TTC549 (cell line): ENCODE results near the gene TSPAN4.

Experiments used
- FAIRE-seq: peaks from 2 replicates; lab custom pipeline; 2012; peaks lifted over from hg19 to GRCh38; lab: Jason Lieb, UNC

Gene TSPAN4

DNA sequence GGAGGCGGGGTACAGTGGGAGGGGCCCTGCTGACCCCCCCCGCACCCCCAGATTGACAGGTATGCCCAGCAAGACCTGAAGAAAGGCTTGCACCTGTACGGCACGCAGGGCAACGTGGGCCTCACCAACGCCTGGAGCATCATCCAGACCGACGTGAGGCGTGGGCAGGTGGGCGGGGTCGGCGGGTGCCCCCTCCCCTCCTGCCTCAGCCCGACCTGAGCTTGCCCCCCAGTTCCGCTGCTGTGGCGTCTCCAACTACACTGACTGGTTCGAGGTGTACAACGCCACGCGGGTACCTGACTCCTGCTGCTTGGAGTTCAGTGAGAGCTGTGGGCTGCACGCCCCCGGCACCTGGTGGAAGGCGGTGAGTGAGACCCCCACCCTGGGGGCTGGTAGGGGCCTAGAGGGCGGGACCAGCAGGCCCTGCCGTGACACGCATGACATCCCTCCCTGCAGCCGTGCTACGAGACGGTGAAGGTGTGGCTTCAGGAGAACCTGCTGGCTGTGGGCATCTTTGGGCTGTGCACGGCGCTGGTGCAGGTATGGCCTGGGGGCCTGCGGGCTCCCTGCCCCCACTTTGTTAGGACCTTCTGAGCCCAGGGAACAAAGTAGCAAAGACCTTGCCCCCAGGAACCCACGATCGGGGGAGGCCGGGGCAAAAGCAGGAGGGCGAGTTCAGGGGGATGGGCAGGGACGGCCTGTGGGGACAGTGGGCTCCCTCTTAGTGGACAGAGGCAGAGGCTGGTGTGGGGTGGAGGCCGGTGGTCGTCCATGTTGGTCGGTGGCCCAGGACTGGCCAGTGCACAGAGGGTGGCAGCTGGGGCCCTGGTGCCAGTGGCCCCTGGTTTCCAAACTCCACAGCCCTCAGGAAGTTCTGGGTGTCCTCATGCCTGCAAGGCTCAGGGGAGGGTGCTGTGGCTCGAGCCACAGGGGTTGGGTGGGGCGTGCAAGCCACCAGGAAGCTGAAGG, 23.1 kb downstream of the TSPAN4 start:
- FAIRE-seq = no peak

GRCh38 chr11:866481-866880, 23.8 kb downstream of the TSPAN4 start:
- no peak for FAIRE-seq

GRCh38 chr11:867856-868358, 25.3 kb downstream of the TSPAN4 start:
- FAIRE-seq = no peak

DNA sequence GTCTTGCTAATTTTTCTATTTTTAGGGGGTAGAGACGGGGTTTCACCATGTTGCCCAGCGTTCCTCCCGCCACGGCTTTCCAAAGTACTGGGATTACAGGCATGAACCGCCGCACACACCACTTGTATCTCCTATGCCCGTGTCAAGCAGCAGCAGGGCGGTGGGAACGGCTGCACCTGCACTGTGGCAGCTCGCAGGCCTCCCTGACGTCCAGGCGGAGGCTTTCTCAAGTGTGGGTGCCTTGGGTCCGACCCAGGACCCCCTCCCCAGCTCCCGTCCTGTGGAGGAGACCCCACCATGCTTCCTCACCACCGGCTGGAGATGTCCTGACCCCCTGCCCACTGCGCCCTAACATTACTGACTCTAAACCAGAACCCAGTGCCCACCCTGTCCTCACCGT, 25.7 kb downstream of the TSPAN4 start:
- no peak for FAIRE-seq

DNA sequence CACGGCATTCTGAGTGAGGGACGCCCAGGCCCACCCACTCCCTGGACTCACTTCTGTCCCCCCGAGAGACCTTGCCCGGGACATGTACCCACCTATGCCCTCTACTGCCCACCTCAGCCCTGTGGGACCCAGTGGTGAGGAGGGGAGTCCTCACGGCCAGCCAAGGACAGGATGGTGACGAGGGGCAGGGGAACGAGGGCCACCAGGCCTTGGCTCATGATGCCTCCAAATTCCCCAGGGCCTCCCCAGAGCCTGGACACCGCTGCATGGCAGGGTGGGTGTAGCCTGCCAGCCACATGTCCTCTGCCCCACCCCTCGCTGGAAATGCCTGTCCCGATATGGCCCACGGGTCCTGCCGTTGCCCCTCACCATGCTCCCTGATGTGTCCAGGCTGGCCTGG, 26.1 kb downstream of the TSPAN4 start:
- no peak for FAIRE-seq

DNA sequence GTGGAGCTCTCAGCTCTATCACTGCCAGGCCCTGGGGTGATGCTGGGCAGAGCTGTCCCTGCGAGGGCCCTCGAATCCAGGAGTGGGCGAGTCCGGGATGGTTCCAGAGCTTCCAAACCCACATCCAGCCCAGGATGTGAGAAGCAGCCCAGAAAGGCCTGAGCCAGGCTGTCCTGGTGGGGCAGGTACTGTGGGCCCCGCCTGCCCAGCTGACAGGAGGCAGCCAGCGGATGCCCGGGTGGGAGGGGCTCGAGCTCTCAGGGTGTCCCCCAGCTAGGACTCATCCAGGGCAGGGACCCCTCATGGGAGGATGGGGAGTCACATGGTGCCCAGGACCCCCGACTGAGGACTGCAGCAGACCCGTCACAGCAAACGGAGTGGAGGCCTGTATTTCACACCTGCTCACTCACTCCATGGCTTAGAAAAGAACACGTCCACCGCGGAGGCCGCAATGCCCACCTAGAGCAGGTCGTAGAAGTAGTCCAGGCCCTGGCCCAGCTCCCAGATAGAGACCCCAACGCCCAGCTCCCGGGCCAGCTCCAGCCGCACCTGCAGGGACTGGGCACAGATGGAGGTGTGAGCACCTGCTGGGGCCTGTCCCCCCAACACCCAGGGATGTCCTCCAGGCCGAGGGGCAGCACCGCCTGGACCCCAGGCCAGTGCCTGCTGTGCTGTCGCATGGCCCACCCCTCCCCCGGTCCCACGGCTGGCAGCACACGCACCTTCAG, 26.9 kb downstream of the TSPAN4 start:
- no peak for FAIRE-seq

GRCh38 chr11:870127-870413, 27.4 kb downstream of the TSPAN4 start:
- no peak for FAIRE-seq

DNA sequence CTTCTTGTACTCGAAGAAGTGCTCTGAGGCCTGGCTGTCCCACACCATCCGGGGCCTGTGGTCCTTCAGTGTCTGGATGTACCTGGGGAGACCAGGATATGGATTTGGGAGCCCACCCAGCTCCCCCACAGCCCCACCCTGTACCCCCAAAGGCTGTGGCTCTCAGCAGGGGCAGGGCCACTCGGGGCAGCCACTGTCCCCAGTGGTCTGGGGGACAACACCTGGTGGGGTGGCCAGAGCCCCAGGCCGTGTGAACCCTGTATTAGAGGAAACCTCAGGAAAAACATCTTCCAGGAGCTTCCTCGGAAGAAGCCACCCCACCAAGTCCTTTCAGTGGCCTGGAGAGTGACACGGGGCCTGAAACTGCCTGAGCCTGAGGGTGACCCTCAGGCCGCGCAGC, 27.8 kb downstream of the TSPAN4 start:
- FAIRE-seq = no peak

GRCh38 chr11:871472-871871, 28.8 kb downstream of the TSPAN4 start:
- no peak for FAIRE-seq

- FAIRE-seq = no peak
Observed at GRCh38 chr11:872799-873198, 30.1 kb downstream of the TSPAN4 start.

- no peak for FAIRE-seq
Observed at GRCh38 chr11:873706-874105, 31.1 kb downstream of the TSPAN4 start.

DNA sequence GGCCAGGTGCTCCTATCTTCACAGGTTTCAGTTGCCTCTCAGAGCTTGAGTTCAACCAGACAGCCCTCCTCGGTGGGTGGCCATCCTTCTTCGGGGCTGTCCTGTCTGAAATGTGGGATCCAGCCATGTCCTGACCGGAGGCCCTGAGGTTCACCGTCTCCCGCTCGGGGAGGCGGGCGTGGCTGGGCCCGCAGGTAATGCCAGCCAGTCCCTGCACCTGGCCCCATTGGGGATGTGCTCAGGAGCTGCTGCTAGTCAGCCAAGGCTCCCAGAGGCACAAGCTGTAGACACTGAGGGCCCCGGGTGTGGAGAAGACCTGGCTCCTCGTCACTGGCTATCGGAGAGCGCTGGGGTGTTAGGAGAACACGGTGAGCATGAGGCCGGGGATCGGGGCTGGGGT, 32.6 kb downstream of the TSPAN4 start:
- FAIRE-seq = no peak

DNA sequence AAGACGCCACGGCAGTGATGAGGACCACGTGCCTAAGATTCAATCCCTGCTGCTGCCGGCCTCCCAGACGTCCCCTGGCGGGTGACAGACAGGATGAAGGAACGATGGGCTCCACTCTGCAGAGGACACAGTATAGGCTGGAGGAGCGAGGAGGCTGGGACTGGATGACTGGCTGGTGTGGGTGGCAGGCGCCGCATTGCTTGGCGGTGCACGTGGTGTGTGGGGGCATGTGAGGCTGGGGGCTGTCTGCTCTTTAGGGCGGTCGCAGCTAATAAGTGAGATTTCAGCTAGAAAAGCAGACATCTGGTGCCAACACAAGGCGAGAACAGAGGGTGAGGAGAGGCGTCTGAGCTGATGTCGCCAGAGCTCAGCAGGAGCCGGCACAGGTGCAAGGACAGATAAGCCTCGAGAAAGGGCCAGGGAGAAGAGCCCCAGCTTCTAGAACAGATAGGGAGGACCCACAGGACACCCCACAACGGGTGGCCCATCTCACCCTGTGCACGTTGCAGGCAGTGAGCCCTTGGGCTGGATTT, 33.2 kb downstream of the TSPAN4 start:
- no peak for FAIRE-seq

GRCh38 chr11:876545-876944, 33.9 kb downstream of the TSPAN4 start:
- no peak for FAIRE-seq

- FAIRE-seq = no peak
Observed at GRCh38 chr11:877565-877964, 34.9 kb downstream of the TSPAN4 start.

- FAIRE-seq = no peak
Observed at GRCh38 chr11:880447-880846, 37.8 kb downstream of the TSPAN4 start.

- FAIRE-seq = no peak
Observed at GRCh38 chr11:882596-882995, 39.9 kb downstream of the TSPAN4 start.

DNA sequence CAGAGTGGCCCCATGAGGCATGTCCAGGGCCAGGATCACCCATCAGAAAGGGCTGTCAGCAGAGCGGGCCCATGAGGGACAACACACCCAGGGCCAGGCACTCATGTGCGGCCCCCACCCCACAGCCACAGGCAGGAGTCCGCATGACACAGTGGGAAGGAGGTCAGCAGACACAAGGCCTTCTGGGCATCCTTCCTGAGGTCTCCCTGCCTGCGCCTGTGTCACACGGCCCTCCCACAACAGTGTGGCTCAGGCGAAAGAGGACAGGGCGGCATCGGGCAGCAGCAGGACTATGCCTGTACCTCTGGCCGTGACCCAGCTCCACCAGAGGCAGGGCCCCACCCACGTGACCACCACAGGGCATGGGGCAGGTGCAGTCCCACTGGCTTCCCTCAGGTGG, 40.9 kb downstream of the TSPAN4 start:
- FAIRE-seq = no peak

DNA sequence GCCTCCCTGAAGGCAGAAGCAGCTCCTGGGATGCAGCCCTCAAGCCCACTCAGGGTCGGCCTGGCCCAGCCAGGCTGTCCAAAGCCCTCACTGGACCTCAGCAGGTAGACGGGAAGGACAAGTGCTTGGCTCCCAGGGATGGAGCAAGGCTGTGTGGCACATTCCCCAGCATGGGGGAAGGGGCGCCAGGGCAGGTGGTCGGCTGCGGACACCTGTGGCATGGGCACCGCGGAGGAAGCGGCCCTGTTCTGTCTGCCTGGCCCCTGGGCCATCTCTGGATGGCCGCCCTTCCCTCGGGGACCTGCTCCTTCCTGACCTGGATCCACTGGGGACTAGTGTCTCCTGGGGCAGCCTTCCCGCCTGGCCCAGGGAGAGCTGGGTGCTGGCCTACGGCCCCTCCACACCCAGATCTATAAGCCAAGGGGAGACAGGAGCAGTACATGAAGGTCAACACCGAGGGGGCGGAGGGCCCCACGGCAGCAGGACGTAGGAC, 42.0 kb downstream of the TSPAN4 start:
- no peak for FAIRE-seq

DNA sequence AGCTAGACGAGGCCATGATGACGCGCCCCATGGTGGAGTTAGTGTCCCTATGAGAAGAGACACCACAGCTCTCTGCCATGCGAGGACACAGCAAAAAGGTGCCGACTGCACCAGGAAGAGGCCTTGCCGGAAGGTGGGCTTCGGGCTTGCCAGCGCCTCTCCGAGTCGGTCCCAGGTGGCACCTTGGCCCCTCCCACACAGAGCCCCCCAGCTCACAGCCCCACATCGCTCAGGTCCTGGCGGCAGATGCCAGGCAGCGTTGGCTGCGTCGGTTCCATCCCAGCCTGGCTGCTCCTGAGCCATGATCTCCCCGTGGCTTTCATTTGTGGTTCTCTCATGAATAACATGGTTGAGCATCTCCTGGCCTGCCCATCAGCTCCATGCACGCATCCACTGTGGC, 43.9 kb downstream of the TSPAN4 start:
- FAIRE-seq = no peak

DNA sequence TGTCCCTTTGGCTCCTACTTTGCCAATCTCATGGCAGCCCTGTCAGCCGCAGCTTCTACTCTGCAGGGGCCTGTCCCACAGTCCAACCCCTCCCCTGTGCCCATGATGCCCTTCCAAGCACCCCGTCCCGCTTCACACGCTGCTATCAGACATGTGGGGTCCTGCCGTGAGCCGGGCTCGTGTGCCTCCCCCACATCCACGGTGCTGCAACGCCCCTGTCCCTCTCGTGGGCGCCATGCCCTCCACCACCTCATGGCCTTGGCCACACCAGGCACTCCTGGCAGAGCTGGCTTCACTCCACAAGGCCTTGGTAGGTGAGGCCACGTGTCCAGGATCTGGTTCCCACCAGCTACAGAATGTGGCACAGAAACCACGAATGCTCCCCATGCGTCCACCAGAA, 44.9 kb downstream of the TSPAN4 start:
- FAIRE-seq = no peak

DNA sequence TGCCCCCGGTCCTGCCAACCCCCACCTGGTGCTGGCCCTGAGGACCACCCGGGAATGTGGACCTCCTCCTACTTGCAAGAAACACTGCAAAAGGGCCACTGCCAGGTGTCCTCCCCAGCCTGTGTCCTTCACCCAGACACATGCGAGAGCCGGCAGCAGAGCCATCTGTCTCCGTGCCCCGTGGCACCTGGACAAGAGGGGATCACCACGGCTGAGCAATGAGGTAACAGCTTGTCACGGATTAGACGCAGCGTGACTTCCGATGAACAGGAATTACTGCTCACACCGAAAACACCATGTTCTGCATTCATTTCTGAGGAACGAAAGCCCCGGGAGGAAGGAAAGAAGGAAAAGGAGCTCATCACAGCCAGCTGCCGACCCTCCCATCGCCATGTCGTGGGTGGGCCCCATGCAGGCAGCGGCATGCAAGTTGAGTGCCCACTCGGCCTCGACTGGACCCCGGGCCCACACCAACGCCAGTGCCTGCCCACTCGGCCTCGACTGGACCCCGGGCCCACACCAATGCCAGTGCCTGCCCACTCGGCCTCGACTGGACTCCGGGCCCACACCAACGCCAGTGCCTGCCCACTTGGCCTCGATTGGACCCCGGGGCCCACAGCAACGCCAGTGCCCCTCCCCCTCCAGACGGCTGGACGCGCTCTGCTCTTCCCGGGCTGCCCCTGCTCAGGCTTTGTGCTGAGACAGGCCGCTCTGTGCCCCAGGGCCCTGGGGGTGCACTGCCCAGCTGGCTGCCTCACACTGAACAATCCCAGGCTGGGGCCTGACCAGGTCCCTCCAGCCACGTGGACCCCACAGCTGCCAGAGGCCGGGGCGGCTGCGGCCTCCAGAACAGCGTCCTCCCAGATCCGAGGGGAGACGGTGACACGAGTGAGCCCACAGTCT, 45.9 kb downstream of the TSPAN4 start:
- no peak for FAIRE-seq
